ENCODE results near the gene CTIF.

CTIF gene

GRCh38 chr18:48886520-48887293 is 347.9 kb downstream of the CTIF start:
- DNase-seq (ENCODE audit: low read depth in 2 of 2) = no peak

GRCh38 chr18:48887294-48887904 is 348.6 kb downstream of the CTIF start:
- DNase-seq (ENCODE audit: low read depth in 2 of 2) = no peak

DNA sequence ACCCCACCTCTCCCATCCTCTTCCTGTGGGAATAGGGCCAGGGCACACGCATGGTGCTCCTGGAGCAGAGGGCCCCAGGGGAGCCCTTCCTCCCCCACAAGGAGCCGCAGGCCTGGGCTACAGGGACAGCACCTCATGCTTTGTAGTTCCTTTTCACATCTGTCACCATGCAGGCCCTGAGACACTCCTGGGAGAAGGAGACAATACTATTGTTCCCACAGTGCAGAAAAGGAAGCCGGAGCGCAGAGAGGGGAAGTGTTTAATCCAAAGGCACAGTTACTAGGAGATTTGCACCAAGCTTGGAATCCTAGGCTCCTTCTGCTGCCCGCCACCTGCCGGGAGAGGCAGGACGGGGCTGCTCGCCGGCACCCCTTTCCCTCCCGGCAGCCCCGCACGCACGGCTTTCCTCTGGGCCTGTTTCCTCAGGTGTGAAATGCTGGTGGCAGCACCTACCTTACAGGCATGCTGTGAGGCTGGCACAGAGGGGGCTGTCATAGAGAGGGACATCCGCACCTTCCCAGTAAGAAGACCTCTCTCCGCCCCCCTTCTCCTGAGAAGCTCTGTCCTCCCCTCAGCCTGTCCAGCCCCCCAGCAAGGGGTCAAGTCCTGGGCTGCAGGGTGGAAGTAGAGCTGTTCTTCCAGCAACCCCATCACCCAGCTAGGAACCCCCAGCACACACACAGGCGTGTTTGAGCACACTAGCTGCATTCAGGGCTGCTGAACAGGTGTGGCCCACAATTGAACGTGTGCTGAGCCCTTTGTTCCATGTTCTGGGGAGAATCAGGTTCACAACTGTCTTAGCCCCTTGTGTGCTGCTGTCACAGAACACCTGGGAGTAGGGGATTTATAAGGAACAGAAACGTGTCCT is 349.3 kb downstream of the CTIF start:
- DNase-seq (ENCODE audit: low read depth in 2 of 2) = no peak

DNA sequence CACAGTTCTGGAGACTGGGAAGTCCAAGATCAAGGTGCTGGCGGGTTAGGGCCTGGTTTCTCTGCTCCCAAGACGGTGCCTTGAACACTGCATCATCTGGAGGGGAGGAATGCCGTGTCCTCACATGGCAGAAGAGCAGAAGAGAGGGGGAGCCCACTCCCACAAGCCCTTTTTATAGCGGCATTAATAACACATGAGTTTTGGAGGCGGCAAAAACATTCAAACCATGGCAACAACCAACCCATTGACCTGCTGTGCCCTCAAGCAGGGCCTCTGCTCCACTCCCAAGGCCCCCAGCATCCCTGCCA is 349.9 kb downstream of the CTIF start:
- DNase-seq (ENCODE audit: low read depth in 2 of 2) = no peak

GRCh38 chr18:48889115-48889941 is 350.5 kb downstream of the CTIF start:
- DNase-seq (ENCODE audit: low read depth in 2 of 2) = no peak

DNA sequence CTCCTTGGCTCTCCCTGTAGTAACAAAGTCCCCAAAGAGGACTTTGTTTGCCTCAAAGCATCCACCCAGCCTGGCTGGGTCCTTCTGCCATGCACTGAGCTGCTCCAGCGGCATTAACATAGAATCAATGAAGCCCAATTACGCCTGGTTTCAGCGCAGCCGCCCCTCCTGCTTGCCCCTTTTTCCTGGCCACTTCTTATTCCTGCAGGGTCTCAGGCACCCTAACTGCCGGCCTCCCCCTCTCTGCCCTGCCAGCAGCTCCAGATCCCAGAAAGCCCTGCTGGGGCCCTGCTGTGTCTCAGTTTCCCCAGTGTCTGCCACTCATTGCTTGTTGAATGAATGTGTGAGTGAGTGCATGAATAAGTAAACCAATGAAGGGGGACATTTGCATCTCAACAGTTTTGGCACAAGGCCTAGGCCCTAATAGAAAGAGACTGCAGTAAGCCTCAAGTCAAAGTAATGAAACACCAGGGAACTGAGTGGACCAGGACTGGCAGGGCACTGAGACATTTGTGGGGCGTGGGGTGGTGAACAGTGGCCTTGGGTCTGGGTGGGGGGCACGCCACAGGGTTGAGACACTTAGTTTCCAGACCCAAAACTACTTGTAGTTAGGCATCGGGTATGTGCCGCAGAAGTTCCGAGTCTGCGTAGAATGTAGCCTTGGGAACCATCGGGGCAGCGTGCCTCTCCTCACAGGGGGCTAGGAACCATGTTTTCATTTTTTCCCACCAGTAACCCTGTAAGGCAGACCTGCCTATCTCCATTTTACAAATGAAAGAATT is 351.3 kb downstream of the CTIF start:
- DNase-seq (ENCODE audit: low read depth in 2 of 2) = no peak

GRCh38 chr18:48891721-48892120 is 352.9 kb downstream of the CTIF start:
- DNase-seq (ENCODE audit: low read depth in 2 of 2) = no peak

- DNase-seq (ENCODE audit: low read depth in 2 of 2) = no peak
Measured at GRCh38 chr18:48892146-48892855, 353.5 kb downstream of the CTIF start.

DNA sequence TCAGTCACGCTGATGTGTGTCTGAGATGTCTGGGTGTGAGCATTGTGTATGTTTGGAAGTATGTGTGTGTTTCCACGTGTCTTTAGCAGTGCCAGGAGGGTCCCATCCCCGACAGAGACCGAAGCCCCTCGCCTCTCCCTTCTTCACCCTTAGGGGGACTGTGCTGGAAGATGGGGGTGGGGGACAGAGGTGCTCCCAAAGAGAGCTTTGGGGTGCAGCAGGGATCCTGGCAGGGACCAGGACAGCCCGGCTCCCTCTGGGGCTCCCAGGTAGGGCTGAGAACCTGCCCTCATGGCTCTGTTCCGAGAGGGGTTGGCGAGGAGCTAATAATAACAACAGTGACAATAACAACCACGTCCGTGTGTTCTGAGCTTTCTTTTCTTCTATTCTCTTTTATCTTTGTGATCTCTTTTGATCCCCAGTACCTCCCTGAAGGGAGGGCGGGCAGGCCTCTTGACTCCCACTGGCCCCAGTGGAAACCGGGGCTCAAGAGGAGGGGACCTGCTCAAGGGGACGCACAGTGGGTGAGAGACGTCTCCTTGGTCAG is 354.3 kb downstream of the CTIF start:
- DNase-seq (ENCODE audit: low read depth in 2 of 2) = no peak

- DNase-seq (ENCODE audit: low read depth in 2 of 2) = no peak
Measured at GRCh38 chr18:48893608-48894600, 355.1 kb downstream of the CTIF start.

- no peak for DNase-seq (ENCODE audit: low read depth in 2 of 2)
Measured at GRCh38 chr18:48894799-48895346, 356.0 kb downstream of the CTIF start.

DNA sequence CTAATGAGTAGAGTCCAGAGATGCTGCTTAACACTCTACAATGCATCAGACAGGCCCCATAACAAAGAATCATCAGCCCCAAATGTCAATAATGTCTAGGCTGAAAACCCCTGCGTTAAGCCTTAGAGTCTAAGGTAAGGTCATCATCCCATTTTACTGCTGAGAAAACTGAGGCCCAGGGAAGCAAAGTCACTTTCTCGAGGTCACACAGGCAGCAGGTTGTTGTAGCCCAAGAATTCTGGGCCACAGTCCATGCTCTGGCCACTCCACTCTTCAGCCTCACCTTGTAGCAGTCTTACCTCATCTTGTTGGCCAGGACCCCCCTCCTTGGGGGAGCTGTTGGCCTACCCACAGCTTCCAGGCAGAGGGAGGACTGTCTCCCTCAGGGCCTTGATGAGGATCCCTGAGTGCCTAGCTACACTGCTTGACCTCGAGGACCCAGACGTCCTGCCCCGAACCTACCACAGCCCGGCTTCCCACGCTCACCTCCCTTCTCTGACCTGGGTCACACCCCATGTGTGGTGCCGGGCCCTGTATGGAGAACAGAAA is 357.6 kb downstream of the CTIF start:
- DNase-seq (ENCODE audit: low read depth in 2 of 2) = no peak

DNA sequence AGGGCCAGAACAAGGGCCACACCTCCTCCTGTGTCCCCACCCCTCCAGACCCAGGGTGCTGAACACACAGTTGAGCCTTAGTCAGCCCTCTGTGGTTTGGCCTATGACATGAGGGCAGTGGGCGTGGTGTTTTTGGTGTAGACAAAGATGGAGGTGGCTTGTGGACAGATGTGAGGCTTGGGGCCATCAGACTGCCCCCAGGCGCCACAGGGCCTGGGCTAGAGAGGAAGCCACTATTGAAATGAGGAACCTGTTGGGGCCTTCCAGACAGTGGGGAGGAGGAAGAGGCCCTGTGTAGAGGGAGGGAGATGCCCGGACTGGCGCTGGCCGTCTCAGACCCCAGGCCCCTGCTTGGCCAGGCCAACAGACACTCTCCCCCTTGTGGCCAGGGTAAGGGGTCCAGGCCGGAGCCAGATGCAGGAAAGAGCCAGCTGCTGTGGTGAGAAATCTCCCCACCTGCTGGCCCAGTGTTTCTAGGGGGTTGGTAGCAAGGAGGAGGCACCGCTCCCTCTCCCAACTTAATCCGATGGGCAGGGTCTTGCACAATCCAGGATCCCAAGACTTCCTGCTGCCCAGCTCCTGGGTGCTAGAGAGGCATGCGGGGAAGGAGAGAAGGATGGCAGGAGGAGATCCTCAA is 358.2 kb downstream of the CTIF start:
- peak in 1 of 2 donors; percentile 3 for DNase-seq (ENCODE audit: low read depth in 2 of 2)

- DNase-seq (ENCODE audit: low read depth in 2 of 2) = no peak
Measured at GRCh38 chr18:48897531-48897930, 358.7 kb downstream of the CTIF start.

- DNase-seq (ENCODE audit: low read depth in 2 of 2) = no peak
Measured at GRCh38 chr18:48898521-48898920, 359.7 kb downstream of the CTIF start.

DNA sequence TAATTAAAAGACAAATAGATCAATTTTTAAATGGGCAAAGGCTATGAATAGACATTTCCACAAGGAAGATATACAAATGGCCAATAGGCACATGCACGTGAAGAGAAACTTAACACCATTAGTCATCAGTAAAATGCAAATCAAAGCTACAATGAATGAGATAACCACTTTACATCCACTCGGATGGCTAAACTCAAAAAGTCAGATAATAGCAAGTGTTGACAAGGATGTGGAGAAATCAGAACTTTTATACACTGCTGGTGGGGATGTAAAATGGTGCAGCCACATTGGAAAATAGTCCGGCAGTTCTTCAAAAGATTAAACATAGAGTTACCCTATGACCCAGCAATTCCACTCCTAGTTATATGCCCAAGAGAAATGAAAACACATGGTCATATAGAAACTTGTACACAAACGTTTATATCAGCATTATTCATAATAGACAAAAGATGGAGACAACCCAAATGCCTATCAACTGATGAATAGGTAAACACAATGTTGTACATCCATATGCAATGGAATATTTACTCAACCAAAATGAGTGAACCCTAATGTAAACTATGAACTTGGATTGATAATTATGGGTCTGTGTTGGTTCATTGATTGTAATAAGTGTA is 360.8 kb downstream of the CTIF start:
- DNase-seq (ENCODE audit: low read depth in 2 of 2) = no peak

- DNase-seq (ENCODE audit: low read depth in 2 of 2) = no peak
Measured at GRCh38 chr18:48900469-48900868, 361.6 kb downstream of the CTIF start.

Data from stimulated activated CD8-positive, alpha-beta memory T cell treated with anti-CD3 and anti-CD28 coated beads, Interleukin-2, amount 100 ng/mL, for 1 hour (primary cell).